CD14-positive monocyte (primary cell): ENCODE measurements around the gene IFITM10. TPM values are rescaled to one million over a fixed set of nuclear protein-coding genes. Genes with fewer than 3 reads are reported as not detected.

Experiments
- DNase-seq, 3 donors: peaks; one replicate each; pipeline ENCODE4 v3.0.0-alpha.2; 2011 to 2022
- H2AFZ ChIP-seq: 2 replicates; pipeline ENCODE4 v1.6.0; 2012; ENCODE audit warnings: mild to moderate bottlenecking, low read depth, low read length, inconsistent platforms; ENCODE audit not compliant: insufficient read depth, poor library complexity, severe bottlenecking
- H3K27ac ChIP-seq, 2 donors: 1 replicate in 1 of 2; 2 replicates in 1 of 2; pipeline ENCODE4 v1.5.1; 2012 to 2013; ENCODE audit warnings: low read length in 2 of 2, control low read depth in 1 of 2, inconsistent platforms in 1 of 2, low read depth in 1 of 2, mild to moderate bottlenecking in 1 of 2
- H3K27me3 ChIP-seq, 2 donors: one replicate each; pipeline versions ENCODE4 v1.6.0 to v1.6.1; 2011 to 2013; ENCODE audit warnings: low read length in 2 of 2; ENCODE audit not compliant: control insufficient read depth in 2 of 2, insufficient read depth in 2 of 2
- H3K36me3 ChIP-seq, 2 donors: replicated peaks in 1 of 2; 1 replicate in 1 of 2; 2 replicates in 1 of 2; pipeline versions ENCODE4 v1.5.1 to v1.6.1; 2012 to 2013; ENCODE audit warnings: low read length in 2 of 2, control low read depth in 1 of 2, inconsistent platforms in 1 of 2, mild to moderate bottlenecking in 1 of 2; ENCODE audit not compliant: insufficient read depth in 2 of 2, control insufficient read depth in 1 of 2
- H3K4me1 ChIP-seq, 2 donors: 1 replicate in 1 of 2; 2 replicates in 1 of 2; pipeline versions ENCODE4 v1.5.1 to v1.6.1; 2012 to 2013; ENCODE audit warnings: low read length in 2 of 2, control low read depth in 1 of 2, inconsistent platforms in 1 of 2, mild to moderate bottlenecking in 1 of 2, moderate library complexity in 1 of 2; ENCODE audit not compliant: insufficient read depth in 2 of 2, control insufficient read depth in 1 of 2
- H3K4me2 ChIP-seq: replicated peaks from 2 replicates; pipeline ENCODE3; 2012; ENCODE audit warnings: low read length, moderate library complexity, mild to moderate bottlenecking; ENCODE audit not compliant: poor library complexity, severe bottlenecking; ENCODE audit errors: extremely low read depth
- H3K4me3 ChIP-seq, 3 experiments: fragments of 200-600 bp in 1 of 3; sonication (generic) in 1 of 3; replicated peaks in 1 of 3; 1 replicate in 2 of 3; 2 replicates in 1 of 3; pipeline ENCODE4 v1.5.1; 2011 to 2013; ENCODE audit warnings: low read length in 3 of 3, mild to moderate bottlenecking in 3 of 3, control low read depth in 2 of 3, low read depth in 2 of 3, inconsistent platforms in 1 of 3, moderate library complexity in 1 of 3
- H3K79me2 ChIP-seq: 2 replicates; pipeline ENCODE4 v1.6.0; 2012; ENCODE audit warnings: mild to moderate bottlenecking, control low read depth, inconsistent platforms, low read length, moderate library complexity; ENCODE audit not compliant: insufficient read depth
- H3K9ac ChIP-seq: 2 replicates; pipeline ENCODE4 v1.6.0; 2017; ENCODE audit warnings: low read length, mild to moderate bottlenecking; ENCODE audit not compliant: insufficient read depth, poor library complexity, severe bottlenecking
- H3K9me3 ChIP-seq, 2 donors: replicated peaks in 1 of 2; 1 replicate in 1 of 2; 2 replicates in 1 of 2; pipeline versions ENCODE4 v1.5.1 to v1.6.1; 2012 to 2013; ENCODE audit warnings: low read length in 2 of 2, control low read depth in 1 of 2; ENCODE audit not compliant: control insufficient read depth in 1 of 2, insufficient read depth in 1 of 2
- H4K20me1 ChIP-seq: 2 replicates; pipeline ENCODE4 v1.6.0; 2012; ENCODE audit warnings: mild to moderate bottlenecking, low read length, control low read depth, moderate library complexity; ENCODE audit not compliant: insufficient read depth
- H3K27ac Mint-ChIP-seq, 7 donors: one replicate each; pipeline ENCODE4 v1.8.0; 2020; ENCODE audit warnings: mild to moderate bottlenecking in 7 of 7, mixed read lengths in 7 of 7, moderate library complexity in 6 of 7, inconsistent platforms in 2 of 7
- H3K27me3 Mint-ChIP-seq, 3 donors: one replicate each; pipeline ENCODE4 v1.8.0; 2021 to 2022; ENCODE audit warnings: low read depth in 3 of 3, mild to moderate bottlenecking in 3 of 3, mixed read lengths in 3 of 3, moderate library complexity in 3 of 3, inconsistent platforms in 1 of 3
- H3K36me3 Mint-ChIP-seq, 2 donors: one replicate each; pipeline ENCODE4 v1.8.0; 2020; ENCODE audit warnings: mixed read lengths in 2 of 2, inconsistent platforms in 1 of 2, mild to moderate bottlenecking in 1 of 2
- H3K4me1 Mint-ChIP-seq: one replicate; pipeline ENCODE4 v1.8.0; 2020; ENCODE audit warnings: mild to moderate bottlenecking, mixed read lengths
- H3K4me3 Mint-ChIP-seq, 2 donors: one replicate each; pipeline ENCODE4 v1.8.0; 2020; ENCODE audit warnings: mild to moderate bottlenecking in 2 of 2, mixed read lengths in 2 of 2, moderate library complexity in 1 of 2
- H3K9me3 Mint-ChIP-seq, 7 donors: one replicate each; pipeline ENCODE4 v1.8.0; 2020 to 2022; ENCODE audit warnings: mixed read lengths in 7 of 7, mild to moderate bottlenecking in 6 of 7, moderate library complexity in 6 of 7, inconsistent platforms in 2 of 7
- WGBS: methylation state at CpG from one replicate; pipeline ENCODE4 v1.1.5; 2013; ENCODE audit warnings: missing lambda C conversion rate; ENCODE audit not compliant: insufficient coverage; 5-methylcytosine and 5-hydroxymethylcytosine counted together
- intact Hi-C, 2 donors: fragments of 100-400 bp; cut with micrococcal nuclease; formaldehyde crosslinking; loops; one replicate each; pipeline versions ENCODE4 v1.15.0 to v1.15.1; 2023
- polyA plus RNA-seq, 3 donors: library from polyadenylated mRNA; depleted of rRNA in 1 of 3; unstranded in 2 of 3; stranded (reverse) in 1 of 3; fragments of 300-500 nt in 2 of 3; fragments of >200 nt in 1 of 3; fragmentation: Illumina TruSeq in 2 of 3; gene quantifications; 1 replicate in 2 of 3; 2 replicates in 1 of 3; pipeline ENCODE4 v1.2.3, GENCODE V29; 2012 to 2021
- TF ChIP-seq, protein P1 (sequence below): fragments of 200-600 bp; IDR thresholded peaks from one replicate; pipeline ENCODE4 v1.8.0; 2022; ENCODE audit warnings: antibody characterized with exemption, mild to moderate bottlenecking

Gene IFITM10
- polyA plus RNA-seq, 3 donors = 2.4 TPM; not detected in 2

DNA sequence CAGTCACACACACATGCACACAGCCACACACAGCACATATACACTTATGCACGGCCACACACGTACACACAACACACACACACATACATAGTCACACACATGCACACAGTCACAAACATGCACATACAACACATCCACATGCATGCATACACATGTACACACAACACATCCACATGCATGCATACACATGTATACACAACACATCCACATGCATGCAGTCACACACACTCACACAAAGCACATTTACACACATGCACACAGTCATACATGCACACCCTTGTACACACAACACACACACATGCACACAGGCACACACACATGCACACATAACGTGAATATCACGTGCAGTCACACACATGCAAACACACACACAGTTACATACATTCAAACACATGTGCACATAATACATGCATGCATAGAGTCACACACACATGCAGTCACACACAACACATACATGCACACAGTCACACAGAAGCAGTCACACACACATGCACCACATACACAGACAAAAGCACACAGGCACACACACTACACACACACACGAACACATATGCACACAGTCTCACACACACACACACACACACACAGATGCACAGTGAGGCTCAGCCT is 18.8 kb downstream of the IFITM10 start:
- peaks cover 0 to 2% of the 10 kb centered on the region in 2 donors for H3K36me3 Mint-ChIP-seq
- no peaks in the 10 kb centered on the region for H3K36me3 ChIP-seq
- no peak for DNase-seq
- H3K79me2 ChIP-seq = no peaks in the 10 kb centered on the region
- peaks cover 6 to 15% (median 11%) of the 10 kb centered on the region in 7 donors for H3K9me3 Mint-ChIP-seq
- H3K27me3 Mint-ChIP-seq = peaks cover 55 to 84% (median 73%) of the 10 kb centered on the region in 3 donors
- WGBS = 98% methylated on average over 5 of the region's 5 CpGs
- H3K4me1 Mint-ChIP-seq = peaks cover 20% of the 10 kb centered on the region
- intact Hi-C loops = no loop called here
- peaks cover 8 to 15% of the 10 kb centered on the region in 2 donors for H3K4me1 ChIP-seq
- no peak overlapping the region for H3K27ac ChIP-seq
- H3K27me3 ChIP-seq = peaks cover 12 to 74% of the 10 kb centered on the region in 2 donors
- H3K4me3 Mint-ChIP-seq = peak overlapping the region in 1 of 2 donors; percentile 37
- TF ChIP-seq, protein P1, sequence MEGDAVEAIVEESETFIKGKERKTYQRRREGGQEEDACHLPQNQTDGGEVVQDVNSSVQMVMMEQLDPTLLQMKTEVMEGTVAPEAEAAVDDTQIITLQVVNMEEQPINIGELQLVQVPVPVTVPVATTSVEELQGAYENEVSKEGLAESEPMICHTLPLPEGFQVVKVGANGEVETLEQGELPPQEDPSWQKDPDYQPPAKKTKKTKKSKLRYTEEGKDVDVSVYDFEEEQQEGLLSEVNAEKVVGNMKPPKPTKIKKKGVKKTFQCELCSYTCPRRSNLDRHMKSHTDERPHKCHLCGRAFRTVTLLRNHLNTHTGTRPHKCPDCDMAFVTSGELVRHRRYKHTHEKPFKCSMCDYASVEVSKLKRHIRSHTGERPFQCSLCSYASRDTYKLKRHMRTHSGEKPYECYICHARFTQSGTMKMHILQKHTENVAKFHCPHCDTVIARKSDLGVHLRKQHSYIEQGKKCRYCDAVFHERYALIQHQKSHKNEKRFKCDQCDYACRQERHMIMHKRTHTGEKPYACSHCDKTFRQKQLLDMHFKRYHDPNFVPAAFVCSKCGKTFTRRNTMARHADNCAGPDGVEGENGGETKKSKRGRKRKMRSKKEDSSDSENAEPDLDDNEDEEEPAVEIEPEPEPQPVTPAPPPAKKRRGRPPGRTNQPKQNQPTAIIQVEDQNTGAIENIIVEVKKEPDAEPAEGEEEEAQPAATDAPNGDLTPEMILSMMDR = no peak
- H3K9ac ChIP-seq = no peak overlapping the region
- no peaks in the 10 kb centered on the region for H4K20me1 ChIP-seq
- H2AFZ ChIP-seq = no peak overlapping the region
- H3K4me2 ChIP-seq = no peak overlapping the region
- no peak overlapping the region for H3K27ac Mint-ChIP-seq
- no peak overlapping the region for H3K4me3 ChIP-seq
- peaks cover 6 to 8% of the 10 kb centered on the region in 2 donors for H3K9me3 ChIP-seq

DNA sequence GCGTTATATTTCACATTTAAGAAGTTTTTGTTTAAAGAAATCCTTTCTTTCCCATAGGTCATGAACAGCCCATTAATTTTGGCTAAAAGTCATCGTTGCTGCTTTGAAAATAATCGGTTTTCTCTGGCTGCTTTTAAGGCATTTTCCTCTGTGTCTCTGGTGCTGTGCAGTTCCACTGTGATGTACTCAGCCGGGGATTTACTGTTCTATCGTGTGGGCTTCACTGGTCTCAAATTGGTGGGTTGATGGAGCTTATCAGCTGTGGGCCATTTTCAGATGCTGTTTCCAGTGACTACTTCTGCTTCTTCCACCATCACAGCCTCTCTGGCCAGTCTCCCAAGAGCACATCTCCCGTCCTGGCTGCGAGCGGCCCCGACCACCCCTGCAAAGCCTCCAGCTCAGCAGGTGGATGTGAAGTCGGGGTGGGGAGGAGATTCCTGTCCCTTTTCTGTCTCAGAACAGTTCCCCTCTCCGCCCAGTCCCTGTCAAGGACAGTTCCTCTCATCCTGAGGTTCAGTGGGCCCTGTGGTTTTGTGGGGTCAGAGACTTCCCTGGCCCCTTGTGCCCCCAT is 20.3 kb downstream of the IFITM10 start:
- Mint-ChIP-seq H3K4me3 (peak overlapping the region in 1 of 2 donors; percentile 80), H3K27ac (peak overlapping the region in 2 of 7 donors; percentile 15 to 81), H3K27me3 (peaks cover 44 to 75% (median 65%) of the 10 kb centered on the region in 3 donors), H3K4me1 (peaks cover 20% of the 10 kb centered on the region), H3K9me3 (peaks cover 0 to 9% (median 1%) of the 10 kb centered on the region in 7 donors), H3K36me3 (no peaks in the 10 kb centered on the region)
- Histone ChIP-seq H3K4me2 (no peak overlapping the region), H3K36me3 (no peaks in the 10 kb centered on the region), H3K9me3 (no peaks in the 10 kb centered on the region), H3K27me3 (peaks cover 12 to 64% of the 10 kb centered on the region in 2 donors), H3K79me2 (no peaks in the 10 kb centered on the region), H3K4me3 (no peak overlapping the region), H2AFZ (no peak overlapping the region), H4K20me1 (no peaks in the 10 kb centered on the region), H3K9ac (no peak overlapping the region), H3K4me1 (peaks cover 8 to 15% of the 10 kb centered on the region in 2 donors), H3K27ac (no peak overlapping the region)
- DNase-seq = no peak
- intact Hi-C loops = no loop called here
- TF ChIP-seq, protein P1 = no peak
- 76% methylated on average over 3 of the region's 11 CpGs for WGBS
